ENCODE results near the gene SH3PXD2A.

The SH3PXD2A gene

DNA sequence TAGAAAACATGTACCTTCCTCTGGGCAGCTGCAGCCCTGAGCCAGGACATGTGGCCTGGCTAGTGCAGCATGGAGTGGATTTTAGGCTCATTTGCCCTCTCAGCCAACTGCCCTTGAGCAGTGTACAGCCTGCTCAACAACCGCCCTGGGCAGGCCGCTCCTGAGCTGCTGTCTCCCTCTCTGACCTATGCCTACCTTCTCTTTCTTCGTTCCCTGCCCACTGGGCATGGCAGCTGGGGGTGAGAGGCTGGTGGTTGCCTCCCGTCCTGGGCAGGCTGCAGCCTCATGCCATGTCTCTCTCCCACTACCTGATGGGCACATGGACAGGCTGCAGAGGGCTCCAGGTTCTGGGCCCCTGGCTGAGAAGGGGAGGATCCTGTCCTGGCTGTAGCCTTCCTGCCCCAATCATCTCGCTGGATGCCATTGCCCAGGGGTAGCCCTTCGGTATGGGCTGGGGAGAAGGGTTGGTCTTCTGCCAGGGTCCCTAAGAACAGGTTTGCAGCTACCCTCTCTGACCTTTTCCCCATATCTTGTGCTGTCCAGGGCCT, 264.6 kb downstream of the SH3PXD2A start:
- no peaks in the 10 kb centered on the region for H3K4me1 ChIP-seq (ENCODE audit: insufficient read depth, low read length)
- H3K9ac ChIP-seq (ENCODE audit: low read length): no peak overlapping the region
- H3K27me3 ChIP-seq (ENCODE audit: control insufficient read depth in 1 of 2, insufficient read depth in 2 of 2, low read length in 2 of 2): no peaks in the 10 kb centered on the region
- H3K36me3 ChIP-seq (ENCODE audit: insufficient read depth, low read length): no peaks in the 10 kb centered on the region
- no peaks in the 10 kb centered on the region for H3K9me3 ChIP-seq (ENCODE audit: low read length)
- H3K4me3 ChIP-seq (ENCODE audit: low read depth in 1 of 2, low read length in 2 of 2): no peak overlapping the region
- H3K27ac ChIP-seq (ENCODE audit: low read depth, low read length): no peak overlapping the region

GRCh38 chr10:103590060-103590459, 265.3 kb downstream of the SH3PXD2A start:
- no peaks in the 10 kb centered on the region for H3K4me1 ChIP-seq (ENCODE audit: insufficient read depth, low read length)

DNA sequence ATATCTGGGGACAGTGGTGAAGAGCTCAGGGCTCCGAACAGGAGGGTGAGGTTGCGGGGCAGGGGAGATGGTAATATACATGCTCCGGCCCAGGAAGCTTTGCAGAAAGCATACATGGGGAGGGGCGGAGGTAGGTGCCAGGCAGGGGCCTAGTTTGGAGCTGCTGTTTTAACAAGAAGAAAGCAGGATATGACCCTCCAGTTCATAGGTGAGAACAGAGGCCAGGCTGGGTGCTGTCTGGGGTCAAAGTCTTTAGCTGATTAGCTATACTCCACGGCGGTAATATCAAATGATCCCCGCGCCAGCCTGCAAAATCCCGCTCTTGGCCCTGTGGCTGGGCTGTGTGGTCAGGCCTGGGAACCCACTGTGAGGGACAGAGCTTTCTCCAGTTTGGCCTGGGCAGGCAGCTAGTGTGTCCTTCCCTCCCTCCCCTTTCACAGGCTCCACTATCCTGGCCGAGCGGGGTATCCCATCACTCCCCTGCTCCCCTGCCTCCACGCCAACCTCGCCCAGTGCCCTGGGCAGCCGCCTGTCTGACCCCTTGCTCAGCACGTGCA, 266.2 kb downstream of the SH3PXD2A start:
- peaks cover 0 to 8% of the 10 kb centered on the region in 2 donors for H3K27me3 ChIP-seq (ENCODE audit: control insufficient read depth in 1 of 2, insufficient read depth in 2 of 2, low read length in 2 of 2)
- H3K27ac ChIP-seq (ENCODE audit: low read depth, low read length): no peak overlapping the region
- no peaks in the 10 kb centered on the region for H3K4me1 ChIP-seq (ENCODE audit: insufficient read depth, low read length)
- no peak overlapping the region for H3K9ac ChIP-seq (ENCODE audit: low read length)
- no peaks in the 10 kb centered on the region for H3K9me3 ChIP-seq (ENCODE audit: low read length)
- H3K36me3 ChIP-seq (ENCODE audit: insufficient read depth, low read length): no peaks in the 10 kb centered on the region
- no peak overlapping the region for H3K4me3 ChIP-seq (ENCODE audit: low read depth in 1 of 2, low read length in 2 of 2)

More at GRCh38 chr10:103590060-103590459, 265.3 kb downstream of the SH3PXD2A start:
- H3K9me3 ChIP-seq (ENCODE audit: low read length): no peaks in the 10 kb centered on the region
- H3K27ac ChIP-seq (ENCODE audit: low read depth, low read length): no peak overlapping the region
- H3K27me3 ChIP-seq (ENCODE audit: control insufficient read depth in 1 of 2, insufficient read depth in 2 of 2, low read length in 2 of 2): peaks cover 0 to under 1% of the 10 kb centered on the region in 2 donors
- H3K36me3 ChIP-seq (ENCODE audit: insufficient read depth, low read length): no peaks in the 10 kb centered on the region
- H3K4me3 ChIP-seq (ENCODE audit: low read depth in 1 of 2, low read length in 2 of 2): no peak overlapping the region
- H3K9ac ChIP-seq (ENCODE audit: low read length): no peak overlapping the region

DNA sequence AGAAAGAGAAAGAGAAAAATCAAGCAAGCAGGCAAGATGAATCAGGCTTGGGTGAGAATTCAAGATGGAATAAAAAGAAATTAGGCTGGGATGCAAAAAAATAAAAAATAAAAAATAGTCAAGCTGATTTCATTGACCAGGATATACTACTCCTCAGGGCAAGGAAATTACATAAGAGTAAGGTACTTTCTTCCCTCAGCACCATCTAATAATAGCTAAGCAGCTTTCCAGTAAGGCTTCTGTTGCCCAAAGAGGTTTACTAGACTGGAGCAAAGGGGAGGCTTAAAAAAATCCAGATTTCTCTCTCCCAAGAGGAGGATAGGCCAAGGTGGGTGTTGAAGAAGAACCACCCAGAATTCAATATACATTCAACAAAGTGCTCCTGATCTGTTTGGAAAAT, 268.3 kb downstream of the SH3PXD2A start:
- Histone ChIP-seq H3K36me3 (ENCODE audit: insufficient read depth, low read length) (no peaks in the 10 kb centered on the region), H3K9me3 (ENCODE audit: low read length) (no peaks in the 10 kb centered on the region)

DNA sequence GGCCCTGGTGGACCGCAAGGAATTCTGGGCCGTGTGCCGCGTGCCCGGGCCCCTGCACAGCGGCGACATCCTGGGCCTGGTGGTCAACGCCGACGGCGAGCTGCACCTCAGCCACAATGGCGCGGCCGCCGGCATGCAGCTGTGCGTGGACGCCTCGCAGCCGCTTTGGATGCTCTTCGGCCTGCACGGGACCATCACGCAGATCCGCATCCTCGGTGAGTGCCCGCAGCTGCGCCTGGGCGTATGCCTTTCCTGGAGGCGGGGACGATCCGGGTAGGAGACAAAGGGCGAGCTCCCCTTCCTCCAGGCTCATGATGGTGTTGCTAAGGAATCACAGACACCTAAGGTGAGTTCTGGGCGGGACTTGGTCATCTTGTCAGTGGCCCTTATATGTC, 270.4 kb downstream of the SH3PXD2A start:
- no peak overlapping the region for H3K9ac ChIP-seq (ENCODE audit: low read length)
- no peaks in the 10 kb centered on the region for H3K36me3 ChIP-seq (ENCODE audit: insufficient read depth, low read length)
- H3K27me3 ChIP-seq (ENCODE audit: control insufficient read depth in 1 of 2, insufficient read depth in 2 of 2, low read length in 2 of 2): peaks cover 0 to 20% of the 10 kb centered on the region in 2 donors
- no peak overlapping the region for H3K4me3 ChIP-seq (ENCODE audit: low read depth in 1 of 2, low read length in 2 of 2)
- H3K9me3 ChIP-seq (ENCODE audit: low read length): no peaks in the 10 kb centered on the region
- no peak overlapping the region for H3K27ac ChIP-seq (ENCODE audit: low read depth, low read length)
- H3K4me1 ChIP-seq (ENCODE audit: insufficient read depth, low read length): no peaks in the 10 kb centered on the region

More for the DNA sequence above, 268.3 kb downstream of the SH3PXD2A start:
- Histone ChIP-seq H3K4me3 (ENCODE audit: low read depth in 1 of 2, low read length in 2 of 2) (no peak overlapping the region), H3K27ac (ENCODE audit: low read depth, low read length) (no peak overlapping the region), H3K27me3 (ENCODE audit: control insufficient read depth in 1 of 2, insufficient read depth in 2 of 2, low read length in 2 of 2) (peaks cover 0 to 11% of the 10 kb centered on the region in 2 donors), H3K4me1 (ENCODE audit: insufficient read depth, low read length) (no peaks in the 10 kb centered on the region), H3K9ac (ENCODE audit: low read length) (no peak overlapping the region)

- Histone ChIP-seq H3K9me3 (ENCODE audit: low read length) (no peaks in the 10 kb centered on the region), H3K27ac (ENCODE audit: low read depth, low read length) (no peak overlapping the region), H3K36me3 (ENCODE audit: insufficient read depth, low read length) (no peaks in the 10 kb centered on the region), H3K4me1 (ENCODE audit: insufficient read depth, low read length) (no peaks in the 10 kb centered on the region), H3K9ac (ENCODE audit: low read length) (no peak overlapping the region), H3K4me3 (ENCODE audit: low read depth in 1 of 2, low read length in 2 of 2) (no peak overlapping the region), H3K27me3 (ENCODE audit: control insufficient read depth in 1 of 2, insufficient read depth in 2 of 2, low read length in 2 of 2) (peaks cover 0 to 20% of the 10 kb centered on the region in 2 donors)
Measured at GRCh38 chr10:103584216-103585010, 271.0 kb downstream of the SH3PXD2A start.

GRCh38 chr10:103583871-103584215, 271.5 kb downstream of the SH3PXD2A start:
- Histone ChIP-seq H3K9ac (ENCODE audit: low read length) (no peak overlapping the region), H3K27me3 (ENCODE audit: control insufficient read depth in 1 of 2, insufficient read depth in 2 of 2, low read length in 2 of 2) (peaks cover 0 to 20% of the 10 kb centered on the region in 2 donors), H3K36me3 (ENCODE audit: insufficient read depth, low read length) (no peaks in the 10 kb centered on the region), H3K9me3 (ENCODE audit: low read length) (no peaks in the 10 kb centered on the region), H3K4me3 (ENCODE audit: low read depth in 1 of 2, low read length in 2 of 2) (no peak overlapping the region), H3K27ac (ENCODE audit: low read depth, low read length) (no peak overlapping the region), H3K4me1 (ENCODE audit: insufficient read depth, low read length) (no peaks in the 10 kb centered on the region)

- H3K4me1 ChIP-seq (ENCODE audit: insufficient read depth, low read length): no peaks in the 10 kb centered on the region
- no peaks in the 10 kb centered on the region for H3K36me3 ChIP-seq (ENCODE audit: insufficient read depth, low read length)
- H3K27ac ChIP-seq (ENCODE audit: low read depth, low read length): no peak overlapping the region
- H3K9ac ChIP-seq (ENCODE audit: low read length): no peak overlapping the region
- H3K4me3 ChIP-seq (ENCODE audit: low read depth in 1 of 2, low read length in 2 of 2): no peak overlapping the region
- H3K27me3 ChIP-seq (ENCODE audit: control insufficient read depth in 1 of 2, insufficient read depth in 2 of 2, low read length in 2 of 2): peaks cover 0 to 20% of the 10 kb centered on the region in 2 donors
- no peaks in the 10 kb centered on the region for H3K9me3 ChIP-seq (ENCODE audit: low read length)
Measured at GRCh38 chr10:103582331-103583123, 272.8 kb downstream of the SH3PXD2A start.

- Histone ChIP-seq H3K4me3 (ENCODE audit: low read depth in 1 of 2, low read length in 2 of 2) (no peak overlapping the region), H3K27ac (ENCODE audit: low read depth, low read length) (no peak overlapping the region), H3K27me3 (ENCODE audit: control insufficient read depth in 1 of 2, insufficient read depth in 2 of 2, low read length in 2 of 2) (peaks cover 0 to 20% of the 10 kb centered on the region in 2 donors), H3K9me3 (ENCODE audit: low read length) (no peaks in the 10 kb centered on the region), H3K4me1 (ENCODE audit: insufficient read depth, low read length) (no peaks in the 10 kb centered on the region), H3K36me3 (ENCODE audit: insufficient read depth, low read length) (no peaks in the 10 kb centered on the region), H3K9ac (ENCODE audit: low read length) (no peak overlapping the region)
Measured at GRCh38 chr10:103581499-103581898, 273.9 kb downstream of the SH3PXD2A start.

DNA sequence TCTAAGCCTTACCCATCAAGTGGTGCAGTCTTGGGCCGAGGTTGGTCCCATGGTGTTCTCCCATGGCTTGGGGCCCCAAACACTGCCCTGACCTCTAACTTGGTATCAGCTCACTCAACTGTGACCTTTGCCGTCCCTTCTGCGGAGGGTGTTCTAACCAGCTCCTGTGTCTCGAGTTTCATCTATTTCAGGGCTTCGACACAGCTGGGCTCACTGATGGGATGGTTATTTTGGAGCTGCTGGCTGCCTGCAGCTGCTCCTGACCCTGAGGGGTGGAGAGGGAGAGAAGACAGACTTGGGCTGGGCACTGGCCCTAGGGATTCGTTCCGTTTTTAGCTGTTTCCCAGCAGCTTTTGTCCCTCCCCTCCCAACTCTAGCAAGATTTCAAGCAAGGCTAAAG, 274.9 kb downstream of the SH3PXD2A start:
- Histone ChIP-seq H3K36me3 (ENCODE audit: insufficient read depth, low read length) (no peaks in the 10 kb centered on the region), H3K9me3 (ENCODE audit: low read length) (no peaks in the 10 kb centered on the region), H3K27ac (ENCODE audit: low read depth, low read length) (no peak overlapping the region), H3K27me3 (ENCODE audit: control insufficient read depth in 1 of 2, insufficient read depth in 2 of 2, low read length in 2 of 2) (peaks cover 0 to 20% of the 10 kb centered on the region in 2 donors), H3K4me1 (ENCODE audit: insufficient read depth, low read length) (peaks cover 5% of the 10 kb centered on the region), H3K4me3 (ENCODE audit: low read depth in 1 of 2, low read length in 2 of 2) (no peak overlapping the region), H3K9ac (ENCODE audit: low read length) (no peak overlapping the region)

DNA sequence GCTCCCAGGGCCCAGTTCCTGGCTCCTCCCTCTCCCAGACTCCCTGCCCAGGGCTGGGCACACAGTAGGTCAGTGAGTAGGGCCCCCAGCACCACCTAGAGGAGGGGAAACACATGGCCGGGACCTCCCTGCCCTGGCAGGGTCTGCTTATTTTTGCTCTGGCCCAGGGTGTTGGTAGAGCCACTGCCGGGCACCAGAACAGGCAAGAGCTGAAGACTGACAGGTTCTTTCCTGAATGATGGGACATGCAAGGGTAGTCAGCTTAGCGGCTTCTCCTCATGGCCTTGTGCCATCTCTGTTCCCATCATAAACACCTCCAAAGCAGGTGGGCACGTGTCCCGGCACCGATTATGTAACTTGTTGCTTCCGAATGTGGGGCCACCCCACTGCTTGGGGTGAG, 275.4 kb downstream of the SH3PXD2A start:
- no peak overlapping the region for H3K27ac ChIP-seq (ENCODE audit: low read depth, low read length)
- H3K9ac ChIP-seq (ENCODE audit: low read length): no peak overlapping the region
- H3K4me3 ChIP-seq (ENCODE audit: low read depth in 1 of 2, low read length in 2 of 2): no peak overlapping the region
- H3K9me3 ChIP-seq (ENCODE audit: low read length): no peaks in the 10 kb centered on the region
- peaks cover 0 to 18% of the 10 kb centered on the region in 2 donors for H3K27me3 ChIP-seq (ENCODE audit: control insufficient read depth in 1 of 2, insufficient read depth in 2 of 2, low read length in 2 of 2)
- H3K4me1 ChIP-seq (ENCODE audit: insufficient read depth, low read length): peaks cover 7% of the 10 kb centered on the region
- no peaks in the 10 kb centered on the region for H3K36me3 ChIP-seq (ENCODE audit: insufficient read depth, low read length)

All from muscle layer of colon (tissue), 2 donors.